CD4-positive, alpha-beta T cell treated with Interleukin-12 subunit alpha and Interleukin-12 subunit beta, for 1 hour (primary cell): Measurements from ENCODE around the gene BLOC1S2.
"Not testable (repeated sequence)": the region's sequence is repeated elsewhere in the genome, so short reads cannot be mapped to it uniquely, and the experiment has no call there.

Experiments used
- DNase-seq: peaks from one replicate; pipeline ENCODE4 v3.0.0-alpha.2; 2020

Gene BLOC1S2

GRCh38 chr10:100286051-100287033 is at the start of gene BLOC1S2:
Gene BLOC1S2, minus strand, starts transcription at chr10:100286680. Its CDS starts 21 bp downstream, at chr10:100286659.
- DNase-seq = peak; percentile 90

- no peak for DNase-seq
Measured at GRCh38 chr10:100334762-100335161, 48.3 kb upstream of the BLOC1S2 start.

- DNase-seq = no peak
Measured at GRCh38 chr10:100333661-100334440, 47.4 kb upstream of the BLOC1S2 start.

- no peak for DNase-seq
Measured at GRCh38 chr10:100333106-100333505, 46.6 kb upstream of the BLOC1S2 start.

GRCh38 chr10:100330079-100330478 is 43.6 kb upstream of the BLOC1S2 start, which contains the start of gene PKD2L1:
Gene PKD2L1, minus strand, starts transcription at chr10:100330228. Its CDS starts 125 bp downstream, at chr10:100330103.
- DNase-seq = no peak

GRCh38 chr10:100328198-100328597 is 41.7 kb upstream of the BLOC1S2 start:
- no peak for DNase-seq

GRCh38 chr10:100327718-100328009 is 41.2 kb upstream of the BLOC1S2 start:
- no peak for DNase-seq

GRCh38 chr10:100327007-100327717 is 40.7 kb upstream of the BLOC1S2 start:
- peak; percentile 26 for DNase-seq

GRCh38 chr10:100325158-100325557 is 38.7 kb upstream of the BLOC1S2 start:
- no peak for DNase-seq

GRCh38 chr10:100319707-100320402 is 33.4 kb upstream of the BLOC1S2 start:
- no peak for DNase-seq

GRCh38 chr10:100318207-100318606 is 31.7 kb upstream of the BLOC1S2 start:
- no peak for DNase-seq

- DNase-seq = no peak
Measured at GRCh38 chr10:100315615-100316014, 29.1 kb upstream of the BLOC1S2 start.

- no peak for DNase-seq
Measured at GRCh38 chr10:100311298-100311697, 24.8 kb upstream of the BLOC1S2 start.

GRCh38 chr10:100307684-100308083 is 21.2 kb upstream of the BLOC1S2 start:
- no peak for DNase-seq

GRCh38 chr10:100306861-100307260 is 20.4 kb upstream of the BLOC1S2 start:
- no peak for DNase-seq

GRCh38 chr10:100304414-100304813 is 17.9 kb upstream of the BLOC1S2 start:
- DNase-seq = no peak

GRCh38 chr10:100303724-100304319 is 17.3 kb upstream of the BLOC1S2 start:
- DNase-seq = no peak

GRCh38 chr10:100301123-100301522 is 14.6 kb upstream of the BLOC1S2 start:
- not testable (repeated sequence) for DNase-seq

GRCh38 chr10:100297242-100297641 is 10.8 kb upstream of the BLOC1S2 start:
- DNase-seq = no peak

GRCh38 chr10:100293066-100293465 is 6.6 kb upstream of the BLOC1S2 start:
- no peak for DNase-seq

GRCh38 chr10:100292300-100292699 is 5.8 kb upstream of the BLOC1S2 start:
- DNase-seq = not testable (repeated sequence)

GRCh38 chr10:100291356-100291755 is 4.9 kb upstream of the BLOC1S2 start:
- DNase-seq = no peak
